SK-N-SH (cell line): ENCODE measurements around the gene TM7SF3. TPM values are rescaled to one million over a fixed set of nuclear protein-coding genes. Genes with fewer than 3 reads are reported as not detected.

Experiments
- CTCF ChIA-PET: fragments of 300-600, 350-600 bp; formaldehyde crosslinking; extraction: SDS; loops from one replicate; lab custom pipeline; 2021; lab: Yijun Ruan, JAX
- POLR2A ChIA-PET: fragments of 350-600 bp; sonication (Branson Sonifier 250); formaldehyde crosslinking; extraction: SDS; loops from one replicate; lab custom pipeline; 2020; ENCODE audit warnings: antibody characterized with exemption, inconsistent platforms; lab: Yijun Ruan, JAX
- DNase-seq: peaks from one replicate; pipeline ENCODE4 v3.0.0; 2012
- H2AFZ ChIP-seq: fragments of 200-600 bp; sonication (generic); 2 replicates; pipeline ENCODE4 v1.8.1; 2016; ENCODE audit warnings: antibody characterized with exemption, mild to moderate bottlenecking, low read depth
- H3F3A ChIP-seq: fragments of 200-600 bp; sonication (generic); replicated peaks from 2 replicates; pipeline ENCODE3; 2016; ENCODE audit warnings: antibody characterized with exemption, mild to moderate bottlenecking; ENCODE audit not compliant: insufficient read depth
- H3K27ac ChIP-seq, 2 experiments: fragments of 200-500 bp in 1 of 2; fragments of 200-600 bp in 1 of 2; sonication (Bioruptor generic) in 1 of 2; sonication (generic), shearing (Covaris generic) in 1 of 2; 2 replicates each; pipeline versions ENCODE4 v1.5.1 to v1.6.1; 2014 to 2016; ENCODE audit warnings: low read depth in 2 of 2, inconsistent platforms in 1 of 2, low read length in 1 of 2, mild to moderate bottlenecking in 1 of 2, mixed read lengths in 1 of 2
- H3K27me3 ChIP-seq: fragments of 200-600 bp; sonication (generic), shearing (Covaris generic); 2 replicates; pipeline ENCODE4 v1.6.1; 2016; ENCODE audit warnings: mixed run types; ENCODE audit not compliant: insufficient read depth
- H3K36me3 ChIP-seq, 2 experiments: fragments of 200-500 bp in 1 of 2; fragments of 200-600 bp in 1 of 2; sonication (Bioruptor generic) in 1 of 2; sonication (generic) in 1 of 2; replicated peaks in 1 of 2; 2 replicates each; pipeline versions ENCODE3 to v1.5.1; 2014 to 2016; ENCODE audit warnings: low read length in 1 of 2, mild to moderate bottlenecking in 1 of 2; ENCODE audit not compliant: insufficient read depth in 2 of 2, control insufficient read depth in 1 of 2
- H3K4me1 ChIP-seq, 2 experiments: fragments of 200-500 bp in 1 of 2; fragments of 200-600 bp in 1 of 2; sonication (Bioruptor generic) in 1 of 2; sonication (generic), shearing (Covaris generic) in 1 of 2; 2 replicates each; pipeline versions ENCODE4 v1.5.1 to v1.6.1; 2014 to 2016; ENCODE audit warnings: low read depth in 1 of 2, low read length in 1 of 2, mixed run types in 1 of 2; ENCODE audit not compliant: insufficient read depth in 2 of 2, control insufficient read depth in 1 of 2
- H3K4me2 ChIP-seq: fragments of 200-600 bp; sonication (generic), shearing (Covaris generic); 2 replicates; pipeline ENCODE4 v1.6.1; 2017; ENCODE audit warnings: mixed run types
- H3K4me3 ChIP-seq, 2 experiments: fragments of 200-500 bp in 1 of 2; fragments of 200-600 bp in 1 of 2; sonication (Bioruptor generic) in 1 of 2; sonication (generic), shearing (Covaris generic) in 1 of 2; 2 replicates each; pipeline versions ENCODE4 v1.5.1 to v1.8.1; 2014 to 2016; ENCODE audit warnings: low read depth in 2 of 2, inconsistent platforms in 1 of 2, low read length in 1 of 2, mild to moderate bottlenecking in 1 of 2, mixed read lengths in 1 of 2, moderate library complexity in 1 of 2
- H3K79me2 ChIP-seq: fragments of 200-600 bp; sonication (generic); 2 replicates; pipeline ENCODE4 v1.8.1; 2017; ENCODE audit warnings: mild to moderate bottlenecking; ENCODE audit not compliant: insufficient read depth
- H3K9ac ChIP-seq: fragments of 200-600 bp; sonication (generic); 2 replicates; pipeline ENCODE4 v1.6.1; 2017; ENCODE audit warnings: mixed run types
- H3K9me2 ChIP-seq: fragments of 200-600 bp; sonication (generic); 2 replicates; pipeline ENCODE4 v1.6.1; 2017; ENCODE audit warnings: mixed run types
- H3K9me3 ChIP-seq: fragments of 200-600 bp; sonication (generic); 2 replicates; pipeline ENCODE4 v1.6.1; 2017; ENCODE audit warnings: mixed run types, mild to moderate bottlenecking, moderate library complexity
- H4K20me1 ChIP-seq: fragments of 200-600 bp; sonication (generic); 2 replicates; pipeline ENCODE4 v1.6.1; 2017; ENCODE audit warnings: mild to moderate bottlenecking, mixed run types; ENCODE audit not compliant: insufficient read depth
- CHD2 ChIP-seq: fragments of 150-350 bp; IDR thresholded peaks from 2 replicates; pipeline ENCODE4 v1.6.1; 2018; ENCODE audit warnings: low read length; ENCODE audit not compliant: partially characterized antibody
- ELF1 ChIP-seq: IDR thresholded peaks from 2 replicates; pipeline ENCODE4 v1.4.0; 2012
- FOXJ3 ChIP-seq: sonication (generic); formaldehyde crosslinking; IDR thresholded peaks from 2 replicates; pipeline ENCODE4 v1.5.1; 2020; ENCODE audit warnings: mild to moderate bottlenecking, missing genetic modification reagents
- FOXM1 ChIP-seq: IDR thresholded peaks from 2 replicates; pipeline ENCODE4 v1.4.0; 2012; ENCODE audit warnings: low read depth, mild to moderate bottlenecking
- GATA2 ChIP-seq: sonication (generic); formaldehyde crosslinking; IDR thresholded peaks from 2 replicates; pipeline ENCODE4 v1.5.0; 2020; ENCODE audit warnings: mild to moderate bottlenecking, missing genetic modification reagents
- MXI1 ChIP-seq: IDR thresholded peaks from 2 replicates; pipeline ENCODE4 v1.6.1; 2012; ENCODE audit warnings: mild to moderate bottlenecking, low read depth, low read length, improper control_type of control experiment
- NFIC ChIP-seq: IDR thresholded peaks from 2 replicates; pipeline ENCODE4 v1.4.0; 2012; ENCODE audit warnings: borderline replicate concordance
- NRF1 ChIP-seq: IDR thresholded peaks from 2 replicates; pipeline ENCODE4 v1.6.1; 2012; ENCODE audit warnings: low read depth, mild to moderate bottlenecking, low read length
- REST ChIP-seq: IDR thresholded peaks from 2 replicates; pipeline ENCODE4 v1.6.1; 2012; ENCODE audit warnings: mild to moderate bottlenecking, low read depth, low read length, moderate library complexity
- RFX5 ChIP-seq: IDR thresholded peaks from 2 replicates; pipeline ENCODE4 v1.6.1; 2012; ENCODE audit warnings: mild to moderate bottlenecking, improper control_type of control experiment, low read length
- RXRA ChIP-seq: IDR thresholded peaks from 2 replicates; pipeline ENCODE4 v1.4.0; 2012; ENCODE audit warnings: low read depth, mild to moderate bottlenecking, borderline replicate concordance
- TCF12 ChIP-seq: IDR thresholded peaks from 2 replicates; pipeline ENCODE4 v1.4.0; 2012
- USF2 ChIP-seq: fragments of 150-350 bp; IDR thresholded peaks from 2 replicates; pipeline ENCODE4 v1.6.1; 2017; ENCODE audit warnings: antibody characterized with exemption, low read length, low read depth, borderline replicate concordance
- YY1 ChIP-seq: IDR thresholded peaks from 2 replicates; pipeline ENCODE4 v1.4.0; 2012; ENCODE audit warnings: low read depth, mild to moderate bottlenecking
- WGBS: methylation state at CpG from one replicate; pipeline ENCODE4 v1.1.6; 2017; ENCODE audit warnings: low lambda C conversion rate; 5-methylcytosine and 5-hydroxymethylcytosine counted together
- polyA plus RNA-seq, 3 experiments: library from polyadenylated mRNA; depleted of rRNA; stranded (reverse); fragments of >200 nt; gene quantifications; 2 replicates each; pipeline ENCODE4 v1.2.3, GENCODE V29; 2012
- TF ChIP-seq, protein P1 (sequence below): IDR thresholded peaks from 2 replicates; pipeline ENCODE4 v1.4.0; 2012; ENCODE audit warnings: low read depth, borderline replicate concordance

TM7SF3 gene
- polyA plus RNA-seq, 1 of the 3 experiments (the other 2 are of a cell fraction) = 72.1 TPM

DNA sequence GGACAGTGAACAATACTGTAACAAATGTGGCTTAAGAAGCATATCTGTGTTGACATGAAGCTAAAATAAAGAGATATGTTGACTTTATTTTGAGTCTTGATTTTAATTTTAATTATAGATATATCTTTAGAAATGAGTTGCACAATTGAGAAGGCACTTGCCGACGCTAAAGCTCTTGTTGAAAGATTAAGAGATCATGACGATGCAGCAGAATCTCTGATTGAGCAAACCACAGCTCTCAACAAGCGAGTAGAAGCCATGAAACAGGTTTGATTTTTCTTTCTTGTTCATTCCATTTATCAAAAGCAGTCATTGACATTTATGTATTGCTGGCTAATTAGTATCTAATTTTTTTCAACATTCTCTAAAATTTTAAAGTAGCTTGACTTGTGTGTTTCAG, 60.2 kb downstream of the TM7SF3 start (continued):
- TF ChIP-seq MXI1 (no peak), FOXM1 (no peak), RFX5 (no peak)

- H4K20me1 ChIP-seq = 0 out of 2 replicates have a peak, but pooled peaks cover 4% of the 10 kb centered on the region
- WGBS = 83% methylated on average over 1 of the region's 1 CpG
- H3K9me3 ChIP-seq = no peaks in the 10 kb centered on the region
Observed at GRCh38 chr12:26953447-26953846, 60.7 kb downstream of the TM7SF3 start.

More at GRCh38 chr12:26953447-26953846, 60.7 kb downstream of the TM7SF3 start:
- Histone ChIP-seq H3K4me3 (no peak overlapping the region), H3F3A (no peaks in the 10 kb centered on the region), H3K4me2 (no peak overlapping the region), H3K4me1 (no peaks in the 10 kb centered on the region), H3K27ac (no peak overlapping the region), H3K27me3 (no peaks in the 10 kb centered on the region), H3K36me3 (peaks cover 24 to 26% of the 10 kb centered on the region in 2 experiments), H3K9me2 (no peaks in the 10 kb centered on the region), H3K9ac (no peak overlapping the region), H2AFZ (no peak overlapping the region), H3K79me2 (peaks cover 55% of the 10 kb centered on the region)
- no peak for DNase-seq
- ChIA-PET POLR2A (no interaction called here), CTCF (no interaction called here)
- no peak for TF ChIP-seq NFIC
- no peak for TF ChIP-seq YY1
- TF ChIP-seq USF2 = no peak
- no peak for TF ChIP-seq ELF1
- no peak for TF ChIP-seq RXRA
- no peak for TF ChIP-seq GATA2 (CRISPR knock-in tag)
- no peak for TF ChIP-seq REST
- no peak for TF ChIP-seq FOXJ3 (CRISPR knock-in tag)
- TF ChIP-seq TCF12 = no peak
- no peak for TF ChIP-seq FOXM1
- no peak for TF ChIP-seq CHD2
- no peak for TF ChIP-seq NRF1
- TF ChIP-seq, protein P1, sequence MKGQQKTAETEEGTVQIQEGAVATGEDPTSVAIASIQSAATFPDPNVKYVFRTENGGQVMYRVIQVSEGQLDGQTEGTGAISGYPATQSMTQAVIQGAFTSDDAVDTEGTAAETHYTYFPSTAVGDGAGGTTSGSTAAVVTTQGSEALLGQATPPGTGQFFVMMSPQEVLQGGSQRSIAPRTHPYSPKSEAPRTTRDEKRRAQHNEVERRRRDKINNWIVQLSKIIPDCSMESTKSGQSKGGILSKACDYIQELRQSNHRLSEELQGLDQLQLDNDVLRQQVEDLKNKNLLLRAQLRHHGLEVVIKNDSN = no peak
